Measurements from ENCODE around the gene NGDN.
A peak's percentile ranks its signal among the peaks of the same experiment; 100 is the strongest.

Gene NGDN

DNA sequence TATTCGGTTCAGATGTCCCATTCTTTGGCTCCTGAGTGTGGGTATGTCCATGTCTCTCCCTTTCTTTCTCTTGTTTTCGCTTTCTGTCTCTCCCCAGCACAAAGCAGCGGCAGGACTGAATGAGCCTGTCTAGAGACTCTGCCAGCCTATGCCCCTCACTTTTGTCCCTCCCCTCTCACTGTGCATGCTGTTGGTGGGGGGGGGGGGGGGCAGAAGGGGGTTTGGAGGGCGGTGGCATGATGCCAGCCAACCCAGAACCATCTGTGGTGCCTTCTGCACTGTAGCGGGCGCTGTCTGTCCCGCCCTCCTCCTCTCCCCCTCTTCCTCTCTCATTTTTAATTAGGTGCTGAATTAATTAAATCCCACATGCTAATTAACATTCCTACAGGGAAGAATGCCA is 17.7 kb downstream of the NGDN start:
- Histone ChIP-seq H3K4me1 (no peaks in the 10 kb centered on the region), H3K27me3 (no peaks in the 10 kb centered on the region), H3K9me3 (no peaks in the 10 kb centered on the region), H3K36me3 (peaks cover 3% of the 10 kb centered on the region), H3K4me3 (ENCODE audit: low read depth, low read length) (no peak overlapping the region)
- TF ChIP-seq, protein P1, sequence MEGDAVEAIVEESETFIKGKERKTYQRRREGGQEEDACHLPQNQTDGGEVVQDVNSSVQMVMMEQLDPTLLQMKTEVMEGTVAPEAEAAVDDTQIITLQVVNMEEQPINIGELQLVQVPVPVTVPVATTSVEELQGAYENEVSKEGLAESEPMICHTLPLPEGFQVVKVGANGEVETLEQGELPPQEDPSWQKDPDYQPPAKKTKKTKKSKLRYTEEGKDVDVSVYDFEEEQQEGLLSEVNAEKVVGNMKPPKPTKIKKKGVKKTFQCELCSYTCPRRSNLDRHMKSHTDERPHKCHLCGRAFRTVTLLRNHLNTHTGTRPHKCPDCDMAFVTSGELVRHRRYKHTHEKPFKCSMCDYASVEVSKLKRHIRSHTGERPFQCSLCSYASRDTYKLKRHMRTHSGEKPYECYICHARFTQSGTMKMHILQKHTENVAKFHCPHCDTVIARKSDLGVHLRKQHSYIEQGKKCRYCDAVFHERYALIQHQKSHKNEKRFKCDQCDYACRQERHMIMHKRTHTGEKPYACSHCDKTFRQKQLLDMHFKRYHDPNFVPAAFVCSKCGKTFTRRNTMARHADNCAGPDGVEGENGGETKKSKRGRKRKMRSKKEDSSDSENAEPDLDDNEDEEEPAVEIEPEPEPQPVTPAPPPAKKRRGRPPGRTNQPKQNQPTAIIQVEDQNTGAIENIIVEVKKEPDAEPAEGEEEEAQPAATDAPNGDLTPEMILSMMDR (IDR thresholded peaks at IDR 0.05; ENCODE audit: low read depth, low read length): no peak
- DNase-seq: no peak

DNA sequence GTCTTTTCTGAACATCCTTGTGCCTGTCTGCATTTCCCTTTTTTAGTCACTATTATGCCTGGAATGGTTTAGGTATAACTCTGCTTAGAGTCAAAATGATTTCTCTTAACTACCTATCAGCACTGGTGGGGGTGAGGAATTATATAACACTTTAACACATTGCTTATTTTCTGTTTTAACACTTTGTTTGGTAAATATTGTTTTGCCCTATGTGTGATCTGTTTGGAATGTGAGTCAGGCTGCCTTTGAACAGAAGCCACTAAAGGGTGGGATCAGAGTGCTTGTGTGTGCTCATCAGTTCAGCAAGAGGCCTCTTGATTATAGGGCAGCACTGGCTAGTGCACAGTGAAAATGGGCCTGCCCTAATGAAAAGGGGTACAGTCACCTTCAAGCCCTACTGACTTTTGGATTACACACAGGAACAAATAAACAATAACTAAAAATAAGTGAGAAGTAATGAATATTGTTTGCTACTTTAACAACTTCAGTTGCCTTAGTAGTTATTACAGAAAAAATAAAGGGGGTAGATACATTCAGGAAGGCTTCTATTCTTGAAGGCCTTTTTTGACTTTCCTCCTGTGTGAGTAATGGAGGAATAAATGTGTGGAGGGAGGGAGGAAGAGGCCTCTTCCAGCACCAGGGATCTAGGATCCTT is 23.2 kb downstream of the NGDN start:
- H3K4me1 ChIP-seq: peaks cover 3% of the 10 kb centered on the region
- DNase-seq: no peak
- no peaks in the 10 kb centered on the region for H3K27me3 ChIP-seq
- no peak overlapping the region for H3K4me3 ChIP-seq (ENCODE audit: low read depth, low read length)
- H3K36me3 ChIP-seq: no peaks in the 10 kb centered on the region
- H3K9me3 ChIP-seq: no peaks in the 10 kb centered on the region
- TF ChIP-seq, protein P1 (IDR thresholded peaks at IDR 0.05; ENCODE audit: low read depth, low read length): no peak

DNA sequence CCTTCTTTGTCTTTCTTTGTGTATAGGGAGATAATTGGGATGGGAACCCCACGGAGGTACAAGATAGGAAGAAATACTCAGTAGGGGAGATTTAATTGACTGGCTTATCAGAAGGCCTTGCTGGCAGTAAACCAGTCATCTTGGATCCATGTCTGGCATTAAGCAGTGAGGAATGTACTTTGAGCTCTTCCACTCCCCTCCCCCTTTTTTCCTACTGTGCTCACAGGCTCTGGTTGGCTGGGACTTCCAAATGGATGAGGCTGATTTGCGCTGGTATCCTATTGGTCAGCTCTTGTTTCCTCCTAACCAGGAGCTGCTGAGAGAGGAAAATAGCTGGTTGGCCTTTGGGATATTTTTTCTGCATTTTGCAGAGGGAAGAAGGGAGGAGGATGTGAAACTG is 24.7 kb downstream of the NGDN start:
- DNase-seq: peak; percentile 47
- H3K4me1 ChIP-seq: peaks cover 3% of the 10 kb centered on the region
- H3K27me3 ChIP-seq: no peaks in the 10 kb centered on the region
- TF ChIP-seq, protein P1 (IDR thresholded peaks at IDR 0.05; ENCODE audit: low read depth, low read length): no peak
- H3K4me3 ChIP-seq (ENCODE audit: low read depth, low read length): no peak overlapping the region
- H3K9me3 ChIP-seq: no peaks in the 10 kb centered on the region
- no peaks in the 10 kb centered on the region for H3K36me3 ChIP-seq

DNA sequence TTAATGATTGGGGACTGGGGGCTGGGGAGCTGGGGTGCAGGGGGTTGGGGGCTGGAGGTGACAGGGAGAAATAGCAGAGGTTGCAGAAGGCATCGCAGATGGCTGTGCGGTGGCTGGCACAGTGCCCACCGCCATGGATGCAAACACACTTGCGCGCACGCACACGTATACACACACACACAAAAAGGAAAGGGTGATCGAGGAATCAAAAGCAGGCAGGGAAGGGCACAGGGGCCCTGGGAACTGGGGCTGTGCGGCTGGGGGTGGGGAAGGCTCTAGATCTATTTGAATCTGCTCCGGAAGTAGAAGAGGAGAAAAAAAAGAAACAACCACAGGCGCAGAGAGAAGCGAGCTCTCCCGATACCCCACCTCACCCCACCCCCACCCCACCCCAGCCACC is 42.7 kb downstream of the NGDN start:
- Histone ChIP-seq H3K36me3 (no peaks in the 10 kb centered on the region), H3K27me3 (no peaks in the 10 kb centered on the region), H3K4me3 (ENCODE audit: low read depth, low read length) (peak overlapping the region; percentile 51), H3K4me1 (peaks cover 3% of the 10 kb centered on the region; the same call in 1 of the 2 replicates), H3K9me3 (no peaks in the 10 kb centered on the region)
- DNase-seq: peak; percentile 50
- TF ChIP-seq, protein P1 (IDR thresholded peaks at IDR 0.05; ENCODE audit: low read depth, low read length): no peak

DNA sequence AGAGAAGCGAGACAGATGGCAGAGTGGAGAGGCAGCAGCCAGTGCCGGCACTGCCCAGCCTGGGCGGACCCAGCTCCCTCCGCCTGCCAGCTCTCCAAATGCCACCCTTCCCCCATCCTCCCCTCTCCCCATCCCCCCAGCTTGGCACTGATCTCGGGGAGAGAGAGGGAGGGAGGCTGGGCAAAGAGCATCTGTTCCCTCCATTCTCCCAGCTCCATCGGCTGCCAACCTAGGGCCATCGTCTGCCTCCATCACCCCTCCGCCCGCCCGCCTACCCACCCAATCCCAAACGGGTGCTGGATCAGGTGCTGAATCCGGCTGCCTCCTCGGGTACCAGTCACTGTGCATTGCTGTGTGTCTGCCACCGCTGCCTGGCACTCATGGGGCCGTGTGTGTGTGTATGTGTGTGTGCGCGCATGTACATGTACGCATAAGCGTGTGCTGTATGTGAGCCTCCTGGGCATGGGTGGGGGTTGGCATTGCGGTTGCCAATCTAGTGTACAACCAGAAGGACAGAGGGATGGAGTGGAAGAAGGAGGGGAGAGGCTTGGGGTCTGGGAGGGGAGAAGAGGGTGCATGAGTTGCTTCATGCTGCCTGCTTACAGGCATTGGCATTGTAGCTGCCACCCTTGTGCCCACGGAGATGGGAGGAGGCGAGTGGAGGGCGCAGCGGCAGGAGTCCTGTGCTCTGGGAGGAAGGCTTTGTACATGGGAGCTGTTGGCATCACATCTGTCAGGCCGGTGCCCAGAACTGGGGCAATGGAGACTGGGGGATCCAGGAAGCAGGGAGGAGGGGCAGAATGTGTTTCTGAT is 43.7 kb downstream of the NGDN start:
- Histone ChIP-seq H3K27me3 (no peaks in the 10 kb centered on the region), H3K4me3 (ENCODE audit: low read depth, low read length) (no peak overlapping the region), H3K9me3 (no peaks in the 10 kb centered on the region), H3K4me1 (peaks cover 3% of the 10 kb centered on the region; the same call in 1 of the 2 replicates), H3K36me3 (no peaks in the 10 kb centered on the region)
- DNase-seq: no peak
- TF ChIP-seq, protein P1 (IDR thresholded peaks at IDR 0.05; ENCODE audit: low read depth, low read length): no peak
